T-helper 2 cell treated with Interferon-gamma antibody and Interleukin-4, amounts not matched to agents 5 μg/mL and 100 μg/mL, for 36 hours (primary cell): Measurements from ENCODE around the gene SLC37A2.

Experiments used
- DNase-seq: peaks from one replicate; pipeline ENCODE4 v3.0.0; 2021; ENCODE audit warnings: low spot score
- H3K27ac Mint-ChIP-seq: one replicate; pipeline ENCODE4 v1.8.0; 2021; ENCODE audit warnings: mild to moderate bottlenecking, mixed read lengths
- H3K27me3 Mint-ChIP-seq: one replicate; pipeline ENCODE4 v1.8.0; 2021; ENCODE audit warnings: low read depth, mixed read lengths
- H3K36me3 Mint-ChIP-seq: one replicate; pipeline ENCODE4 v1.8.0; 2021; ENCODE audit warnings: low read depth, mixed read lengths
- H3K4me1 Mint-ChIP-seq: one replicate; pipeline ENCODE4 v1.8.0; 2021; ENCODE audit warnings: low read depth, mixed read lengths
- H3K4me3 Mint-ChIP-seq: one replicate; pipeline ENCODE4 v1.8.0; 2022; ENCODE audit warnings: mild to moderate bottlenecking, moderate library complexity, mixed read lengths
- H3K9me3 Mint-ChIP-seq: one replicate; pipeline ENCODE4 v1.8.0; 2021; ENCODE audit warnings: mixed read lengths

The SLC37A2 gene

GRCh38 chr11:125123194-125123946 lies 60.3 kb downstream of the SLC37A2 start:
- no peaks in the 10 kb centered on the region for H3K9me3 Mint-ChIP-seq
- H3K4me3 Mint-ChIP-seq: no peak overlapping the region
- DNase-seq: no peak
- H3K27me3 Mint-ChIP-seq: peaks cover 28% of the 10 kb centered on the region
- H3K4me1 Mint-ChIP-seq: no peaks in the 10 kb centered on the region
- no peak overlapping the region for H3K27ac Mint-ChIP-seq
- H3K36me3 Mint-ChIP-seq: no peaks in the 10 kb centered on the region

GRCh38 chr11:125123947-125124617 lies 61.0 kb downstream of the SLC37A2 start:
- H3K27ac Mint-ChIP-seq: no peak overlapping the region
- H3K9me3 Mint-ChIP-seq: no peaks in the 10 kb centered on the region
- no peak for DNase-seq
- H3K4me3 Mint-ChIP-seq: no peak overlapping the region
- peaks cover 26% of the 10 kb centered on the region for H3K27me3 Mint-ChIP-seq
- H3K36me3 Mint-ChIP-seq: no peaks in the 10 kb centered on the region
- H3K4me1 Mint-ChIP-seq: no peaks in the 10 kb centered on the region

GRCh38 chr11:125124618-125124992 lies 61.5 kb downstream of the SLC37A2 start:
- Mint-ChIP-seq H3K27ac (no peak overlapping the region), H3K4me3 (no peak overlapping the region), H3K27me3 (peaks cover 27% of the 10 kb centered on the region), H3K36me3 (no peaks in the 10 kb centered on the region), H3K4me1 (no peaks in the 10 kb centered on the region), H3K9me3 (no peaks in the 10 kb centered on the region)
- no peak for DNase-seq

- no peak for DNase-seq
- Mint-ChIP-seq H3K4me3 (no peak overlapping the region), H3K27me3 (peaks cover 27% of the 10 kb centered on the region), H3K9me3 (no peaks in the 10 kb centered on the region), H3K4me1 (no peaks in the 10 kb centered on the region), H3K27ac (no peak overlapping the region), H3K36me3 (no peaks in the 10 kb centered on the region)
Observed at GRCh38 chr11:125128450-125128849, 65.3 kb downstream of the SLC37A2 start.

GRCh38 chr11:125129316-125129993 lies 66.3 kb downstream of the SLC37A2 start:
- Mint-ChIP-seq H3K27me3 (peaks cover 26% of the 10 kb centered on the region), H3K27ac (no peak overlapping the region), H3K4me3 (no peak overlapping the region), H3K4me1 (no peaks in the 10 kb centered on the region), H3K36me3 (no peaks in the 10 kb centered on the region), H3K9me3 (no peaks in the 10 kb centered on the region)
- DNase-seq: no peak

- H3K4me3 Mint-ChIP-seq: no peak overlapping the region
- no peaks in the 10 kb centered on the region for H3K36me3 Mint-ChIP-seq
- H3K27ac Mint-ChIP-seq: no peak overlapping the region
- no peaks in the 10 kb centered on the region for H3K4me1 Mint-ChIP-seq
- H3K27me3 Mint-ChIP-seq: peaks cover 39% of the 10 kb centered on the region
- no peak for DNase-seq
- no peaks in the 10 kb centered on the region for H3K9me3 Mint-ChIP-seq
Observed at GRCh38 chr11:125132071-125132470, 69.0 kb downstream of the SLC37A2 start.

- H3K9me3 Mint-ChIP-seq: no peaks in the 10 kb centered on the region
- no peaks in the 10 kb centered on the region for H3K4me1 Mint-ChIP-seq
- H3K27ac Mint-ChIP-seq: no peak overlapping the region
- no peak for DNase-seq
- H3K27me3 Mint-ChIP-seq: peaks cover 37% of the 10 kb centered on the region
- no peaks in the 10 kb centered on the region for H3K36me3 Mint-ChIP-seq
- H3K4me3 Mint-ChIP-seq: no peak overlapping the region
Observed at GRCh38 chr11:125132596-125132995, 69.5 kb downstream of the SLC37A2 start.

GRCh38 chr11:125136001-125136400 lies 72.9 kb downstream of the SLC37A2 start:
- Mint-ChIP-seq H3K4me1 (no peaks in the 10 kb centered on the region), H3K27ac (no peak overlapping the region), H3K4me3 (no peak overlapping the region), H3K36me3 (no peaks in the 10 kb centered on the region), H3K27me3 (peaks cover 40% of the 10 kb centered on the region), H3K9me3 (no peaks in the 10 kb centered on the region)
- no peak for DNase-seq

GRCh38 chr11:125138966-125139365 lies 75.9 kb downstream of the SLC37A2 start:
- H3K27me3 Mint-ChIP-seq: peaks cover 43% of the 10 kb centered on the region
- DNase-seq: no peak
- H3K4me1 Mint-ChIP-seq: no peaks in the 10 kb centered on the region
- no peak overlapping the region for H3K4me3 Mint-ChIP-seq
- H3K36me3 Mint-ChIP-seq: no peaks in the 10 kb centered on the region
- no peaks in the 10 kb centered on the region for H3K9me3 Mint-ChIP-seq
- no peak overlapping the region for H3K27ac Mint-ChIP-seq

- no peak for DNase-seq
- Mint-ChIP-seq H3K9me3 (no peaks in the 10 kb centered on the region), H3K27me3 (peaks cover 41% of the 10 kb centered on the region), H3K27ac (no peak overlapping the region), H3K4me1 (no peaks in the 10 kb centered on the region), H3K36me3 (no peaks in the 10 kb centered on the region), H3K4me3 (no peak overlapping the region)
Observed at GRCh38 chr11:125139778-125140177, 76.7 kb downstream of the SLC37A2 start.
